ENCODE results near the gene GRM3. TPM values are rescaled to one million over a fixed set of nuclear protein-coding genes. Genes with fewer than 3 reads are reported as not detected.

GRM3 gene
- total and polyA plus RNA-seq, 2 of the 13 experiments (the other 11 are each of a cell fraction or from before 2014, with no cell fraction given) = not detected

DNA sequence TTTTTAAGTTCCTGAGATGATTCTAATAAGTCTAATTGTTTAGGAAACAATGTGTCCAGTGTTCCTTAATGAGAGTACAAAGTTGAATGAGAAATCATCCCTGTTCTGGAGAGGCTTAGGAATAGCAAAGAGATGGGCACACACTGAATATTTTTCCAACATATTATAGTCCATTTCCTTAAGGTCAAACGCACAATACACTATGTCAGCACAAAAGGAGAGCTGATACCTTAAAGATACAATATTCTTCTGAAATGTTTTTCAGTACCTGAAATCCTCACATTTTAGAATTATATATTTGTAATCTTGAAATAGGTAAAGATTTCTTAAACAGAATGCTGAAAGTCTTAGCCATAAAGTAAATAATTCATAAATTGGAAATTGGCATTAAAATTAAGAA, 183.2 kb downstream of the GRM3 start:
- ChIA-PET CTCF (ENCODE audit: low intra/inter-chr PET ratio, low total read pairs) (no interaction called here), POLR2A (no interaction called here)
- FAIRE-seq = no peak
- ATAC-seq = no peak
- TF ChIP-seq MAFK (conservative IDR thresholded peaks at IDR 0.05 in 1 of 2, IDR thresholded peaks at IDR 0.05 in 1 of 2; ENCODE audit: low read length in 2 of 2) (peak; percentile 32 to 62; a peak in 3 of 4 replicates), MAFF (IDR thresholded peaks at IDR 0.05; ENCODE audit: low read depth, low read length) (peak; percentile 60), HOXA3 (CRISPR knock-in tag; IDR thresholded peaks at IDR 0.05) (no peak)
- H3K27ac ChIP-seq (ENCODE audit: extremely low read length, insufficient read depth, low read length) = no peak overlapping the region
- H3K36me3 ChIP-seq (replicated peaks in 1 of 2; ENCODE audit: control insufficient read depth in 1 of 2, insufficient read depth in 2 of 2, low read length in 2 of 2) = no peaks in the 10 kb centered on the region
- H3K9ac ChIP-seq (ENCODE audit: insufficient read depth, low read depth, low read length) = no peak overlapping the region
- intact Hi-C loops (cut with micrococcal nuclease; ENCODE audit: unreplicated experiment) = no loop called here
- no peak for DNase-seq (ENCODE audit: low spot score)
- no peaks in the 10 kb centered on the region for H3K79me2 ChIP-seq (ENCODE audit: insufficient read depth, low read length)
- WGBS (ENCODE audit: low lambda C conversion rate) = 3% methylated on average over 1 of the region's 1 CpG
- H3K9me3 ChIP-seq (ENCODE audit: low read length) = no peaks in the 10 kb centered on the region
- no peak overlapping the region for H3K4me2 ChIP-seq (ENCODE audit: low read depth, low read length)
- H2AFZ ChIP-seq (ENCODE audit: low read length) = no peak overlapping the region
- no peaks in the 10 kb centered on the region for H4K20me1 ChIP-seq (ENCODE audit: insufficient read depth, low read length)
- no peaks in the 10 kb centered on the region for H3K27me3 ChIP-seq (ENCODE audit: control insufficient read depth in 1 of 2, insufficient read depth in 2 of 2, low read length in 2 of 2)
- no peak overlapping the region for H3K4me3 ChIP-seq (replicated peaks in 1 of 3; ENCODE audit: insufficient read depth in 1 of 3, low read depth in 2 of 3, low read length in 3 of 3)
- in situ Hi-C loops (cut with HindIII; ENCODE audit: extremely low pct_ligation_motif_present, low pct_unique_long_range_greater_than_20kb) = no loop called here
- no peaks in the 10 kb centered on the region for H3K4me1 ChIP-seq (ENCODE audit: insufficient read depth, low read length)
- no TSS peak for BruUV-seq (replicated peaks)

DNA sequence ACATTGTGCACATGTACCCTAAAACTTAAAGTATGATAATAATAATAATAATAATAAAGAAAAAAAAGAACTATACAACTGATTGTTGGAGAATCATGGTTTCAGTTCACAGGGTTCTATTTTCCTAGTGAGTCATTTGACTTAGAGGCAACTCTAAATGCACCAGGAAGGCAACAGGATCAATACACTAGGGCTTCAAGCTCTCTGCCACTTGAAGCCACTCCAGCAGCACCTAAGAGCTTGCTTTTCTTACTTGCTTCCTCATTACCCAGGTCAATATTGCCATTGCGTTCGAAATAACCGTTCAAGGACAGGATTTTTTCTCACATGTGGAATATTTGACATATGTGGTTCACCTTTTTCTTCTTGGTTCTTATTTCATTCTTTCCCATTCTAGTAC, 189.7 kb downstream of the GRM3 start:
- no peak overlapping the region for H3K9ac ChIP-seq (ENCODE audit: insufficient read depth, low read depth, low read length)
- CTCF ChIA-PET (ENCODE audit: low intra/inter-chr PET ratio, low total read pairs) = no interaction called here
- no TSS peak for BruUV-seq (replicated peaks)
- H3K27ac ChIP-seq (ENCODE audit: extremely low read length, insufficient read depth, low read length) = no peak overlapping the region
- POLR2A ChIA-PET = no interaction called here
- TF ChIP-seq, protein P1, sequence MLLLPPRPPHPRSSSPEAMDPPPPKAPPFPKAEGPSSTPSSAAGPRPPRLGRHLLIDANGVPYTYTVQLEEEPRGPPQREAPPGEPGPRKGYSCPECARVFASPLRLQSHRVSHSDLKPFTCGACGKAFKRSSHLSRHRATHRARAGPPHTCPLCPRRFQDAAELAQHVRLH (CRISPR knock-in tag; IDR thresholded peaks at IDR 0.05; ENCODE audit: borderline replicate concordance, low read depth) = no peak
- TF ChIP-seq ZZZ3 (CRISPR knock-in tag; IDR thresholded peaks at IDR 0.05; ENCODE audit: borderline replicate concordance) = no peak
- no peak for TF ChIP-seq DMAP1 (CRISPR knock-in tag; IDR thresholded peaks at IDR 0.05)
- TF ChIP-seq RBAK (CRISPR knock-in tag; IDR thresholded peaks at IDR 0.05) = no peak
- no peak for TF ChIP-seq ZSCAN31 (CRISPR knock-in tag; IDR thresholded peaks at IDR 0.05; ENCODE audit: low read depth)
- H3K27me3 ChIP-seq (ENCODE audit: control insufficient read depth in 1 of 2, insufficient read depth in 2 of 2, low read length in 2 of 2) = no peaks in the 10 kb centered on the region
- no peak overlapping the region for H3K4me3 ChIP-seq (replicated peaks in 1 of 3; ENCODE audit: insufficient read depth in 1 of 3, low read depth in 2 of 3, low read length in 3 of 3)
- in situ Hi-C loops (cut with HindIII; ENCODE audit: extremely low pct_ligation_motif_present, low pct_unique_long_range_greater_than_20kb) = no loop called here
- intact Hi-C loops (cut with micrococcal nuclease; ENCODE audit: unreplicated experiment) = no loop called here
- no peak for ATAC-seq
- WGBS (ENCODE audit: low lambda C conversion rate) = 75% methylated on average over 3 of the region's 3 CpGs
- H2AFZ ChIP-seq (ENCODE audit: low read length) = no peak overlapping the region
- H3K4me2 ChIP-seq (ENCODE audit: low read depth, low read length) = no peak overlapping the region
- no peaks in the 10 kb centered on the region for H3K79me2 ChIP-seq (ENCODE audit: insufficient read depth, low read length)
- H4K20me1 ChIP-seq (ENCODE audit: insufficient read depth, low read length) = no peaks in the 10 kb centered on the region
- no peak for DNase-seq (ENCODE audit: low spot score)
- H3K9me3 ChIP-seq (ENCODE audit: low read length) = no peaks in the 10 kb centered on the region
- no peak for FAIRE-seq
- no peaks in the 10 kb centered on the region for H3K4me1 ChIP-seq (ENCODE audit: insufficient read depth, low read length)
- H3K36me3 ChIP-seq (replicated peaks in 1 of 2; ENCODE audit: control insufficient read depth in 1 of 2, insufficient read depth in 2 of 2, low read length in 2 of 2) = no peaks in the 10 kb centered on the region

All from HepG2 (cell line).